ENCODE results near the gene MLYCD. TPM values are rescaled to one million over a fixed set of nuclear protein-coding genes. Genes with fewer than 3 reads are reported as not detected.

The MLYCD gene
- total and polyA plus RNA-seq, 2 experiments from 2014 or later = 3.2 to 7.2 TPM

GRCh38 chr16:83946781-83947566 is 48.1 kb downstream of the MLYCD start:
- H3K9me3 Mint-ChIP-seq = peaks cover 17% of the 10 kb centered on the region
- H3K27ac Mint-ChIP-seq = no peak overlapping the region
- Histone ChIP-seq H4K20me1 (replicated peaks; ENCODE audit: insufficient read depth) (no peaks in the 10 kb centered on the region; the same call in 1 of the 2 replicates), H3K27ac (ENCODE audit: low read depth) (no peak overlapping the region), H3K9me2 (ENCODE audit: insufficient read depth) (no peaks in the 10 kb centered on the region), H3K4me3 (no peak overlapping the region), H3K36me3 (ENCODE audit: insufficient read depth) (no peaks in the 10 kb centered on the region), H3K4me1 (ENCODE audit: insufficient read depth) (no peaks in the 10 kb centered on the region), H3F3A (replicated peaks; ENCODE audit: low read depth) (peaks cover 13% of the 10 kb centered on the region; the same call in 1 of the 2 replicates), H3K79me2 (replicated peaks; ENCODE audit: insufficient read depth) (no peaks in the 10 kb centered on the region), H3K4me2 (no peak overlapping the region), H3K27me3 (ENCODE audit: insufficient read depth) (no peaks in the 10 kb centered on the region), H2AFZ (no peak overlapping the region)
- ATAC-seq (no peak), DNase-seq (ENCODE audit: low spot score) (no peak)
- no peaks in the 10 kb centered on the region for H3K4me1 Mint-ChIP-seq
- peaks cover 9% of the 10 kb centered on the region; the same call in 2 of the 3 replicates for H3K36me3 Mint-ChIP-seq (ENCODE audit: low read depth)
- no peak overlapping the region for H3K4me3 Mint-ChIP-seq
- peaks cover 24% of the 10 kb centered on the region for H3K27me3 Mint-ChIP-seq (ENCODE audit: insufficient read depth, low read depth, poor library complexity)
- TF ChIP-seq JUNB (IDR thresholded peaks at IDR 0.05; ENCODE audit: unreplicated experiment) = no peak
- TF ChIP-seq CREB1 (CRISPR knock-in tag; IDR thresholded peaks at IDR 0.05; ENCODE audit: low read depth) = no peak
- TF ChIP-seq ZNF114 (CRISPR knock-in tag; IDR thresholded peaks at IDR 0.05) = no peak
- no peak for TF ChIP-seq ETS1 (IDR thresholded peaks at IDR 0.05)
- TF ChIP-seq EZH2 (IDR thresholded peaks at IDR 0.05; ENCODE audit: low read depth, unreplicated experiment) = no peak
- TF ChIP-seq ZNF331 (CRISPR knock-in tag; IDR thresholded peaks at IDR 0.05; ENCODE audit: low read depth) = no peak
- no peak for TF ChIP-seq POLR2AphosphoS5 (IDR thresholded peaks at IDR 0.05; ENCODE audit: low read depth)
- no peak for TF ChIP-seq CTCF (conservative IDR thresholded peaks at IDR 0.05; ENCODE audit: low read depth in 2 of 2)
- TF ChIP-seq NANOG (IDR thresholded peaks at IDR 0.05; ENCODE audit: borderline replicate concordance) = no peak
- TF ChIP-seq REST (IDR thresholded peaks at IDR 0.05; ENCODE audit: unreplicated experiment) = no peak
- TF ChIP-seq STAT1 (IDR thresholded peaks at IDR 0.05; ENCODE audit: unreplicated experiment) = no peak
- TF ChIP-seq ZNF462 (CRISPR knock-in tag; IDR thresholded peaks at IDR 0.05) = no peak
- TF ChIP-seq EZH2phosphoT487 (IDR thresholded peaks at IDR 0.05; ENCODE audit: unreplicated experiment) = no peak

Measured in GM23338 (cell line).